C1 segment of cervical spinal cord (tissue), 14 donors: ENCODE results near the gene IFI27L1.
A peak's percentile ranks its signal among the peaks of the same experiment; 100 is the strongest.

Experiments
- DNase-seq, 14 donors: peaks; one replicate each; lab custom pipeline; 2025; lab: John Stamatoyannopoulos, UW

The IFI27L1 gene

GRCh38 chr14:94132285-94132887 is 51.3 kb downstream of the IFI27L1 start:
- DNase-seq: peak in 6 of 14 donors; percentile 15 to 57 (median 24)

DNA sequence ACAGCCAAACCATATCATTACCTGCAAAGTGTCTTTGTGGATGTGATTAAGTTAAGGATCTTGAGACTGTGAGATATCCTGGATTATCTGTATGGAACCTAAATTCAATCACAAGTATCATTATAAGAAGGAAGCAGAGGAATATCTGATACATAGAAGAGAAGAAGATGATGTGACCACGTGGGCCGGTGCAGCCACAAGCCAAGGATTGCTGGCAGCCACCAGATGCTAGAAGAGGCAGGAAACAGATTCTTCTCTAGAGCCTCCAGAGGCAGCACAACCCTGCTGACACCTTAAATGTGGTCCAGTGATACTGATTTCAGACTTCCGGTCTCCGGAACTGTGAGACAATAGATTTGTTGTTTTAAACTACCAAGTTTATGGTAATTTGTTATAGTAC is 54.4 kb downstream of the IFI27L1 start:
- DNase-seq: no peak

DNA sequence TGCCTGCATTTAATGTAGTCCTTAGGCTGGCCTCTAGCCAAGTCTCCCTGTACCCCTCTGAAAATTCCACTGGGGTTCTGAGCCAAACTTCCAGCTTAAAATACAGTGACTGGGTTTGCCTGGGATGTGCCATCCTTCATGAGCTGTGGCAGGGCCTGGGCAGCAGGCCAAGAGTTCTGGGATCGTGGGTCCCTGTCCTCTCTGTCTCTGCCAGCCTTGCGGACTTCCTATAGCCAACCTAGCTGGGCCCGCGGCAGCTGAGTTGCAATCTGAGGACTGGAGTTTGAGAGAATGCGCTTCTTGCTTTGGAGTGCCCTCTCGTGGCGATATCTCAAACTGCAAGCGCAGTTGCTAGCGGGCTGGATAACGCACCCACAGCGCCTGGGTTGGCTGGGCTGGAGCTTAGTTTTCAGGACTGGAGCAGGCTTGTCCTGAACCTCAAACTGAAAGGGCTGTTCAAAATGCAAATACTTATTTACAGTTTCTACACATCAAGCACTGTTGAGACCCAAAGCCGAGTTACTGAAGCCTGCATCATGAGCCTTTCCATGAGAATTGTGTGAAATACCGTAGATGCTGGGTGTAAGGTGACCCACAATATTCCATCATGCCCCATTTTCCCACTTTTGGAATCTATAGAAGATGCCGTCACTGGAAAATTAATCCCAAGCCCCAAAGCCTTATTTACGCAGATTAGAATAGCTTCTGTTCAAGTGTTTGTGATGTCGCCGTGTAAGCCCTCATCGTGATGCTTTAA is 55.6 kb downstream of the IFI27L1 start:
- peak in 13 of 14 donors; percentile 18 to 82 (median 67) for DNase-seq

DNA sequence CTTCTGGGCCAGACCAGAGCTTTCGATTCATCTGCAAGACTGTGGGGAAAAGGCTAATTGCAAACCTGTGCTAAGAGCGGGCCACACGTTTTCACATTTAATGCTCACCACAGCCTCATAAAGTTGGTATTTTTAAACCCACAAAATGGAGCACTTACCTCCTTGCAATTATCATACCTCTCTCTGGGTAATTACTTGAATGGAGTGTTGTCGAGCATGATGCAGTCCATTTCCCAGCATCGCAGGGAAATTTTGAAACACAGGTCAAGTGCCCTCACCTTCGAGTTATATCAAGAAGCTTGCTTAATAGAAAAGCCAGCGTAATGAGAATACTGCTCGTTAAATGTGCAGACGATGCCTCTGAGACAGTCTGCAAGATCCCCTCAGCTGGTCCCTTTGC is 57.1 kb downstream of the IFI27L1 start:
- no peak for DNase-seq

DNA sequence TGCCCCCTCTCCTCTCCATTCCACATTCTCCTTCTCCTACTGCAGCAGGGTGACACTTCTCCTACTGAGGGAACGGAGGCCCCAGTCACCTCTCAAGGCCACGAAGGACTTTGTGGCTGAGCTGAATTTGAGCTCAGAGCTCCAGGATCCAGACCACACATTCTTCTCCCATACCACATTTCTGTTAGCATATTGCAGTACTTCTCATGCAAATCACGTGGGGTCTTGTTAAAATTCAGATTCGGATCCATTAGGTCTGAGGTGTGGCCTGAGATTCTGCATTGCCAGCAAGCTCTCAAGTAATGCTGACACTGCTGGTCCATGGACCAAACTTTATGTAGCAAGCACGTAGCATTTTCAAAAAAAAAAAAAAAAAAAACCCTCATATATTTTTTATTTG is 57.9 kb downstream of the IFI27L1 start:
- DNase-seq: no peak

DNA sequence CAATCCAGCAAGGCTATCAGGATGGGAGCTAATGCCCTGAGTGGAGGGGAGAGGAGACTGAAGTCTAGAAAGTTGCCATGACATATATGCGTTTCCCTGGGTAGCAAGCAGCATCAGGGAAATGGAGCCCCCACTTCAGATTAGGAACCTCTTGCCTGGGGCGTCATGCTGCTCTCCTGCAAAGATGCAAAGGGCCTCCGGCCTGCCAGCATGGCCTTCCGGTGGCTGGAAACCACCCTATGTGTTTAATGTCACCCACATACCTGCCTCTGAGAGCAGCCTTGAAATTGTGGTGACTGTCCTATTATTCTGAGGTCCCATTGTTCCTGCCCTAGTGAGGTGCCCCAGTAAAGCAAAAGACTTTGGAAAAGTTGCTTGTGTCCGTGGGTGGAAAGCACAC is 58.3 kb downstream of the IFI27L1 start:
- no peak for DNase-seq

- no peak for DNase-seq
Observed at GRCh38 chr14:94142247-94142646, 61.1 kb downstream of the IFI27L1 start.

GRCh38 chr14:94142836-94143235 is 61.7 kb downstream of the IFI27L1 start:
- no peak for DNase-seq

DNA sequence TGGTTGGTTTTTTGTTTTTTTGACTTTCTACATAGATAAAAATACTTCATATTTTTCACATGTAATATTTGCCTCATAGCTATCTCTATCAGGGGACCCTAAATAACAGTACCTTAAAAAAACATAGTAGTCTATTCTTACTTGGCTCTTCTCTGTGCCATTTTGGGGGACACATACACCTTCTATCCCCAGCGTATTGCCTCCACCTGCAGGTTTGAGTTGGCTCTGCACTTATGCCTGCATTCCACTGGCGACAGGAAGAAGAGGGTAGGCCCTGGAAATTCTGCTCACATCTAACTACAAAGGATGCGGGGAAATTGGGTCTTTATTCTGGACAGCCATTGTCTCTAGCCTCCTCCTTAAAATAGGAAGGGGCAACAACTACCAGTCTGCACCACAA is 62.1 kb downstream of the IFI27L1 start:
- no peak for DNase-seq

DNA sequence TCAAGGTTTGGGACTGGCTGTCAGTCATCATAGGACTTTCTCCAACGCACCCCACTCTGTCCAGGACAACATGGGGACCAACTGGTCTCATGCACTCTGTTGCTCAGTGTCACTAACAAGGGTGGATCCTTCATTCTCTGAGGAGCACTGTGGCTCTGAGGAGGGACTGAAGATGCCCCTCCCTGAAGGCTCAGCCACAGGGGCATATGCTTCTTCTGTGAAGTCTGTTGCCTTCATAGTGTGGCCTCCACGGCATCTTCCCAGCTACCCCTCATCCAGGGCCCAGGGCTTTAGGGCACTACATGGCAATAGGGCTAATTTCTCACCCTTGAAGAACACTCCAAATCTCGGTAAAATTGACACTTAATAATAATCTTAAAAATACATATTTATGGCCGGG is 62.6 kb downstream of the IFI27L1 start:
- no peak for DNase-seq

DNA sequence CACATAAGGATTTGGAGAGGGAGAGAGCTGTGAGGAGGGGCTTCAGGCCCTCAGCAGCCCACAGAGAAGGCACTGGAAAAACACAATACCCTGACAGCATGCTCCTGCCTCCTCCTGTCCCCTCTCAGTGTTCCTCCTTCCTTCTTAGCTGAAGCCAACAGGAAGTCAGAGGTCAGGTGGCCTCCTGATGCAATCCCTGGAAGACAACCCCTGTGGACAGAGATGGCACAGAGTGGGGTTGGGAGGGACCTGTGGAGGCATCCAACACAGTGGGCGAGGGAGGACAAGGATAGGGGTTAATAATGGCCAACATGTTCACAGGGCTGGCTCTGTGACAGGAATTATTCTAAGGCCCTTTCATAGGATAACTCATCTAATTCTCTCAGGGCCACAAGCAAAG is 63.7 kb downstream of the IFI27L1 start:
- no peak for DNase-seq

- no peak for DNase-seq
Observed at GRCh38 chr14:94145902-94146527, 64.9 kb downstream of the IFI27L1 start.
